Endothelial cell of umbilical vein (primary cell): Measurements from ENCODE around the gene ACBD5.

ENCODE experiments used
- EZH2 ChIP-seq: IDR thresholded peaks from 2 replicates; pipeline ENCODE4 v1.6.1; 2012; ENCODE audit warnings: borderline replicate concordance, low read depth, mild to moderate bottlenecking, moderate library complexity, low read length, inconsistent platforms; ENCODE audit not compliant: severe bottlenecking
- FOS ChIP-seq: IDR thresholded peaks from 2 replicates; pipeline ENCODE4 v1.6.1; 2011; ENCODE audit warnings: mild to moderate bottlenecking, low read length, moderate library complexity, borderline replicate concordance; ENCODE audit not compliant: insufficient read depth
- GATA2 ChIP-seq: IDR thresholded peaks from 2 replicates; pipeline ENCODE4 v1.7.0; 2011; ENCODE audit warnings: low read depth, mild to moderate bottlenecking, moderate library complexity, mixed read lengths, low read length; ENCODE audit not compliant: insufficient read length, insufficient read depth
- JUN ChIP-seq: IDR thresholded peaks from 2 replicates; pipeline ENCODE4 v1.6.1; 2011; ENCODE audit warnings: borderline replicate concordance, low read depth; ENCODE audit not compliant: insufficient read length, insufficient read depth
- MYC ChIP-seq: IDR thresholded peaks from one replicate; pipeline ENCODE4 v1.6.1; 2011; ENCODE audit warnings: mild to moderate bottlenecking, low read depth, low read length
- POLR2A ChIP-seq: IDR thresholded peaks from 2 replicates; pipeline ENCODE4 v1.6.1; 2012; ENCODE audit warnings: low read depth, mild to moderate bottlenecking, control low read depth, low read length
- POLR2AphosphoS5 ChIP-seq: IDR thresholded peaks from 2 replicates; pipeline ENCODE4 v1.6.1; 2012; ENCODE audit warnings: low read depth, mild to moderate bottlenecking, control low read depth, low read length, moderate library complexity; ENCODE audit not compliant: insufficient read depth
- TF ChIP-seq, protein P1 (sequence below), 2 donors: IDR thresholded peaks; 1 replicate in 1 of 2; 2 replicates in 1 of 2; pipeline ENCODE4 v1.5.1; 2011; ENCODE audit warnings: low read length in 2 of 2, mild to moderate bottlenecking in 2 of 2, moderate library complexity in 2 of 2, control low read depth in 1 of 2, inconsistent platforms in 1 of 2, low read depth in 1 of 2; ENCODE audit not compliant: insufficient read depth in 1 of 2; ENCODE audit errors: extremely low read depth in 1 of 2
- TF ChIP-seq, protein P2 (sequence below): IDR thresholded peaks from 2 replicates; pipeline ENCODE4 v1.6.1; 2011; ENCODE audit not compliant: insufficient read depth, insufficient read length

DNA sequence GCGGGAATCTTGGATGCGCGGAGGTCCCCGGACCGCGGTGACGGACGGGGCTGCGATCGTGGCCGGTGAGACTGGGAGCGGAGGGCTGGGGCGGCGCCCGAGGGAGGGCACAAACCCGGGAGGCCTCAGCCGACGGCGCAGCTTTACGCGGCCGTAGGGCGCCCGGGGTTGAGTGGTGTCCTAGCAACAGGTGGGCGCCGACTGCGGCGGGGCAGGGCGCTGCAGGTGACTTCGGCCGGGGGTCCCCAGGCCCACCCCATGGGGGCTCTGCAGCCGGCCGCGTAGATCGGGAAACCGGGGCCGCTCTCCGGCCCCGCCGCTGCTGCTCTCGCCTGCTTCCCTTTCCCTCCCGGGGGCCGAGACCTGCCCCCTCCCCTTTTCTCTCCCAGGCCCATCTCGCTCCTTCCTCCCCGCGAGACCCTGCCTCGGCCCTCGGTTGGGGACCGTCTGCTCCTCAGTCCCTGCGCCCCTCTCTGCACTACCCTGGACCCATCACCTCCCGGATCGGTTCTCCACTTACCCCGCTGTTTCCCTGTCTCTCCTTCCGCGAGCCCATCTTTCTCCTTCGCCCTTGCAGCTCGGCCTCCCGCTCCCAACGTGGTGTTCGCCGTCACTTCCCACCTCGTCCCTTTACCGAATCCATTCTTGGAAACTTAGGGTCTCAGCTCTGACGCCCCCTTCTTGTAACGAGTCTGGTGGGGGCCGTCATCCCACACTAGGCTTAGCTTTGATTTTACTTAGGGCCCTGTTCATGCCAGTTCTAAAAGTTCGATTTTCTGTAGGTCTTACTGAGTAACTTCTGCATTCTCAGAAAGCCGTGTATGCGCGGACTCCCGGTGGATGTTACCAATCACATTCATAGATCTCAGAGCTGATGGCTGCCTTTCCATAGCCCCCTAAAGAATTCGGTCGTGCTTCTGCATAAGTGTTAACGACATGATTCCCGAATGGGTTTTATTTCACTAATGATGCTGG lies 18.5 kb upstream of the ACBD5 start:
- TF ChIP-seq, protein P1, sequence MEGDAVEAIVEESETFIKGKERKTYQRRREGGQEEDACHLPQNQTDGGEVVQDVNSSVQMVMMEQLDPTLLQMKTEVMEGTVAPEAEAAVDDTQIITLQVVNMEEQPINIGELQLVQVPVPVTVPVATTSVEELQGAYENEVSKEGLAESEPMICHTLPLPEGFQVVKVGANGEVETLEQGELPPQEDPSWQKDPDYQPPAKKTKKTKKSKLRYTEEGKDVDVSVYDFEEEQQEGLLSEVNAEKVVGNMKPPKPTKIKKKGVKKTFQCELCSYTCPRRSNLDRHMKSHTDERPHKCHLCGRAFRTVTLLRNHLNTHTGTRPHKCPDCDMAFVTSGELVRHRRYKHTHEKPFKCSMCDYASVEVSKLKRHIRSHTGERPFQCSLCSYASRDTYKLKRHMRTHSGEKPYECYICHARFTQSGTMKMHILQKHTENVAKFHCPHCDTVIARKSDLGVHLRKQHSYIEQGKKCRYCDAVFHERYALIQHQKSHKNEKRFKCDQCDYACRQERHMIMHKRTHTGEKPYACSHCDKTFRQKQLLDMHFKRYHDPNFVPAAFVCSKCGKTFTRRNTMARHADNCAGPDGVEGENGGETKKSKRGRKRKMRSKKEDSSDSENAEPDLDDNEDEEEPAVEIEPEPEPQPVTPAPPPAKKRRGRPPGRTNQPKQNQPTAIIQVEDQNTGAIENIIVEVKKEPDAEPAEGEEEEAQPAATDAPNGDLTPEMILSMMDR (IDR thresholded peaks at IDR 0.05; ENCODE audit: extremely low read depth in 1 of 2, insufficient read depth in 1 of 2, low read depth in 1 of 2, low read length in 2 of 2): no peak
- TF ChIP-seq FOS (no peak), POLR2A (no peak), EZH2 (peak; percentile 88), GATA2 (no peak), JUN (no peak), POLR2AphosphoS5 (no peak), MYC (no peak)
- TF ChIP-seq, protein P2, sequence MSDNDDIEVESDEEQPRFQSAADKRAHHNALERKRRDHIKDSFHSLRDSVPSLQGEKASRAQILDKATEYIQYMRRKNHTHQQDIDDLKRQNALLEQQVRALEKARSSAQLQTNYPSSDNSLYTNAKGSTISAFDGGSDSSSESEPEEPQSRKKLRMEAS: no peak
